Fibroblast of peridontal ligament (primary cell): ENCODE data around the gene WSCD1.

Experiments
- DNase-seq: peaks from one replicate; pipeline ENCODE4 v3.0.0-alpha.2; 2010; ENCODE audit errors: extremely low read depth

Gene WSCD1

GRCh38 chr17:6086603-6087400 is 16.6 kb downstream of the WSCD1 start:
- DNase-seq = no peak

- no peak for DNase-seq
Measured at GRCh38 chr17:6088141-6088540, 18.0 kb downstream of the WSCD1 start.

- no peak for DNase-seq
Measured at GRCh38 chr17:6090253-6090652, 20.1 kb downstream of the WSCD1 start.

GRCh38 chr17:6092182-6092902 is 22.2 kb downstream of the WSCD1 start:
- no peak for DNase-seq

- DNase-seq = no peak
Measured at GRCh38 chr17:6092903-6093468, 22.8 kb downstream of the WSCD1 start.

GRCh38 chr17:6094453-6094852 is 24.3 kb downstream of the WSCD1 start:
- no peak for DNase-seq

- DNase-seq = no peak
Measured at GRCh38 chr17:6094926-6095325, 24.7 kb downstream of the WSCD1 start.

GRCh38 chr17:6095501-6095900 is 25.3 kb downstream of the WSCD1 start:
- no peak for DNase-seq

- DNase-seq = no peak
Measured at GRCh38 chr17:6096201-6097004, 26.2 kb downstream of the WSCD1 start.

GRCh38 chr17:6097005-6097279 is 26.8 kb downstream of the WSCD1 start:
- DNase-seq = no peak

- peak; percentile 17 for DNase-seq
Measured at GRCh38 chr17:6098050-6098822, 28.1 kb downstream of the WSCD1 start.

GRCh38 chr17:6098823-6099180 is 28.6 kb downstream of the WSCD1 start:
- no peak for DNase-seq

- no peak for DNase-seq
Measured at GRCh38 chr17:6099492-6099891, 29.3 kb downstream of the WSCD1 start.

- DNase-seq = no peak
Measured at GRCh38 chr17:6100146-6100545, 30.0 kb downstream of the WSCD1 start.

GRCh38 chr17:6100891-6101500 is 30.8 kb downstream of the WSCD1 start:
- no peak for DNase-seq

- DNase-seq = no peak
Measured at GRCh38 chr17:6101706-6102105, 31.5 kb downstream of the WSCD1 start.

GRCh38 chr17:6102615-6103014 is 32.4 kb downstream of the WSCD1 start:
- DNase-seq = no peak

GRCh38 chr17:6104956-6105648 is 34.9 kb downstream of the WSCD1 start:
- DNase-seq = no peak

- no peak for DNase-seq
Measured at GRCh38 chr17:6105649-6106007, 35.4 kb downstream of the WSCD1 start.

- DNase-seq = no peak
Measured at GRCh38 chr17:6106212-6106611, 36.0 kb downstream of the WSCD1 start.

- DNase-seq = no peak
Measured at GRCh38 chr17:6107791-6108190, 37.6 kb downstream of the WSCD1 start.
